ENCODE data around the gene KRT38. TPM values are rescaled to one million over a fixed set of nuclear protein-coding genes. Genes with fewer than 3 reads are reported as not detected.

The KRT38 gene
- total and polyA plus RNA-seq, 2 of the 8 experiments (the other 6 are each of a cell fraction or from before 2014, with no cell fraction given): not detected

GRCh38 chr17:41421617-41422016, 19.2 kb downstream of the KRT38 start (continued):
- TF ChIP-seq CHD7 (IDR thresholded peaks at IDR 0.05; ENCODE audit: insufficient replicate concordance, low read length): no peak
- TF ChIP-seq SAP30 (IDR thresholded peaks at IDR 0.05; ENCODE audit: insufficient read depth, insufficient replicate concordance, low read length): no peak
- no peak for TF ChIP-seq CREB1 (IDR thresholded peaks at IDR 0.05)
- no peak for TF ChIP-seq ATF2 (IDR thresholded peaks at IDR 0.05; ENCODE audit: low read length)
- TF ChIP-seq TCF12 (IDR thresholded peaks at IDR 0.05; ENCODE audit: low read depth, low read length): no peak
- TF ChIP-seq GTF2F1 (IDR thresholded peaks at IDR 0.05; ENCODE audit: borderline replicate concordance, low read depth, low read length): no peak
- TF ChIP-seq SIN3A (conservative IDR thresholded peaks at IDR 0.05 in 1 of 2, IDR thresholded peaks at IDR 0.05 in 1 of 2; ENCODE audit: low read depth in 1 of 2, low read length in 2 of 2): no peak
- TF ChIP-seq GABPA (IDR thresholded peaks at IDR 0.05; ENCODE audit: borderline replicate concordance, insufficient read depth, low read length): no peak
- no peak for TF ChIP-seq HDAC6 (IDR thresholded peaks at IDR 0.05; ENCODE audit: low read depth, low read length)
- no peak for TF ChIP-seq CHD1 (IDR thresholded peaks at IDR 0.05; ENCODE audit: low read depth, low read length)

Data from H1 (cell line).